Panc1 (cell line): ENCODE results near the gene SLIT1.

ENCODE experiments used
- POLR2AphosphoS5 ChIP-seq: IDR thresholded peaks from 2 replicates; pipeline ENCODE4 v1.6.1; 2012; ENCODE audit warnings: mild to moderate bottlenecking, low read depth, low read length, moderate library complexity
- REST ChIP-seq, 2 experiments: IDR thresholded peaks; 2 replicates each; pipeline ENCODE4 v1.6.1; 2011 to 2012; ENCODE audit warnings: low read depth in 2 of 2, control low read depth in 1 of 2, low read length in 1 of 2, mild to moderate bottlenecking in 1 of 2, moderate library complexity in 1 of 2; ENCODE audit not compliant: insufficient read depth in 1 of 2
- SIN3A ChIP-seq: IDR thresholded peaks from 2 replicates; pipeline ENCODE4 v1.6.1; 2012; ENCODE audit warnings: low read depth, mild to moderate bottlenecking, low read length, moderate library complexity, borderline replicate concordance; ENCODE audit not compliant: insufficient read depth
- TCF7L2 ChIP-seq: IDR thresholded peaks from 2 replicates; pipeline ENCODE4 v1.6.1; 2011; ENCODE audit warnings: mild to moderate bottlenecking, low read depth, low read length, inconsistent platforms
- TF ChIP-seq, protein P1 (sequence below): fragments of 450-650 bp; IDR thresholded peaks from 2 replicates; pipeline ENCODE4 v1.5.1; 2017; ENCODE audit warnings: mild to moderate bottlenecking

GRCh38 chr10:96959733-96960132, 226.0 kb downstream of the SLIT1 start:
- TF ChIP-seq, protein P1, sequence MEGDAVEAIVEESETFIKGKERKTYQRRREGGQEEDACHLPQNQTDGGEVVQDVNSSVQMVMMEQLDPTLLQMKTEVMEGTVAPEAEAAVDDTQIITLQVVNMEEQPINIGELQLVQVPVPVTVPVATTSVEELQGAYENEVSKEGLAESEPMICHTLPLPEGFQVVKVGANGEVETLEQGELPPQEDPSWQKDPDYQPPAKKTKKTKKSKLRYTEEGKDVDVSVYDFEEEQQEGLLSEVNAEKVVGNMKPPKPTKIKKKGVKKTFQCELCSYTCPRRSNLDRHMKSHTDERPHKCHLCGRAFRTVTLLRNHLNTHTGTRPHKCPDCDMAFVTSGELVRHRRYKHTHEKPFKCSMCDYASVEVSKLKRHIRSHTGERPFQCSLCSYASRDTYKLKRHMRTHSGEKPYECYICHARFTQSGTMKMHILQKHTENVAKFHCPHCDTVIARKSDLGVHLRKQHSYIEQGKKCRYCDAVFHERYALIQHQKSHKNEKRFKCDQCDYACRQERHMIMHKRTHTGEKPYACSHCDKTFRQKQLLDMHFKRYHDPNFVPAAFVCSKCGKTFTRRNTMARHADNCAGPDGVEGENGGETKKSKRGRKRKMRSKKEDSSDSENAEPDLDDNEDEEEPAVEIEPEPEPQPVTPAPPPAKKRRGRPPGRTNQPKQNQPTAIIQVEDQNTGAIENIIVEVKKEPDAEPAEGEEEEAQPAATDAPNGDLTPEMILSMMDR, result no peak
- no peak for TF ChIP-seq POLR2AphosphoS5
- no peak for TF ChIP-seq REST (IDR thresholded peaks at IDR 0.05; ENCODE audit: insufficient read depth in 1 of 2, low read depth in 2 of 2, low read length in 1 of 2)
- TF ChIP-seq SIN3A, result no peak
- no peak for TF ChIP-seq TCF7L2
